Fibroblast of pulmonary artery (primary cell): ENCODE data around the gene CR1L.
"Not testable (repeated sequence)": the region's sequence is repeated elsewhere in the genome, so short reads cannot be mapped to it uniquely, and the experiment has no call there.

Source experiments
- DNase-seq: peaks from one replicate; pipeline ENCODE4 v3.0.0-alpha.2; 2010; ENCODE audit warnings: low read depth
- H3K4me3 ChIP-seq: replicated peaks from 2 replicates; pipeline ENCODE4 v1.5.1; 2011; ENCODE audit warnings: low read depth, mild to moderate bottlenecking, control low read depth, low read length, moderate library complexity
- TF ChIP-seq, protein P1 (sequence below): IDR thresholded peaks from 2 replicates; pipeline ENCODE4 v1.5.1; 2011; ENCODE audit warnings: mild to moderate bottlenecking, control low read depth, low read length, inconsistent platforms; ENCODE audit errors: missing control alignments

Gene CR1L

DNA sequence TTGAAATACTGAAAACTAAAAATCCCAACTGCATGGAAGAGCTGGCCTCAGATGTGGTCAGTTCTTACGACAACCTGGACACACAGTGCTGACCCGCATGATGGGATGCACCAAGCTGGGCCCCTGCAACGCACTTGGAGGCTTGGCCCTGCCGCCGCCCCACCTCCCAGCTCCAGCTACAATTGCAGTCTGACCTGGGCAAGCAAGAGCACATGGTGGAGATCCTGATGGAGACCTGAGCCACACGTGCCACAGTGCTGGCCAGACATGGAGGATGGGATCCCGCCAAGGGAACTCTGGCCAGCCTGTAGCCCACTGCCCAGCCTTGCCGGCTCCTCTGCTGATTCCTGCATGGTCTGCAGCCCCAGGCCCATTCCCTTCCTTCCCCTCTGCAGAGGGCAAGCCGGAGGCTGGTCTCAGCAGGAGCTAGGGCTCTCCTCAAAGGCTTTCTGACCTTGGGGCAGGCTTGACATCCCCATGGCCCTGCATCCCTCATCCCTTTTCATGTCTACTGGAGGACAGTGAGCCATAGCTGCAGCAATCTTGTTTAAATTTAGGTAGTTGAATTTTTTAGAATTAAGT lies 14.1 kb downstream of the CR1L start:
- no peak for DNase-seq
- H3K4me3 ChIP-seq, result no peak overlapping the region
- TF ChIP-seq, protein P1, sequence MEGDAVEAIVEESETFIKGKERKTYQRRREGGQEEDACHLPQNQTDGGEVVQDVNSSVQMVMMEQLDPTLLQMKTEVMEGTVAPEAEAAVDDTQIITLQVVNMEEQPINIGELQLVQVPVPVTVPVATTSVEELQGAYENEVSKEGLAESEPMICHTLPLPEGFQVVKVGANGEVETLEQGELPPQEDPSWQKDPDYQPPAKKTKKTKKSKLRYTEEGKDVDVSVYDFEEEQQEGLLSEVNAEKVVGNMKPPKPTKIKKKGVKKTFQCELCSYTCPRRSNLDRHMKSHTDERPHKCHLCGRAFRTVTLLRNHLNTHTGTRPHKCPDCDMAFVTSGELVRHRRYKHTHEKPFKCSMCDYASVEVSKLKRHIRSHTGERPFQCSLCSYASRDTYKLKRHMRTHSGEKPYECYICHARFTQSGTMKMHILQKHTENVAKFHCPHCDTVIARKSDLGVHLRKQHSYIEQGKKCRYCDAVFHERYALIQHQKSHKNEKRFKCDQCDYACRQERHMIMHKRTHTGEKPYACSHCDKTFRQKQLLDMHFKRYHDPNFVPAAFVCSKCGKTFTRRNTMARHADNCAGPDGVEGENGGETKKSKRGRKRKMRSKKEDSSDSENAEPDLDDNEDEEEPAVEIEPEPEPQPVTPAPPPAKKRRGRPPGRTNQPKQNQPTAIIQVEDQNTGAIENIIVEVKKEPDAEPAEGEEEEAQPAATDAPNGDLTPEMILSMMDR, result no peak

DNA sequence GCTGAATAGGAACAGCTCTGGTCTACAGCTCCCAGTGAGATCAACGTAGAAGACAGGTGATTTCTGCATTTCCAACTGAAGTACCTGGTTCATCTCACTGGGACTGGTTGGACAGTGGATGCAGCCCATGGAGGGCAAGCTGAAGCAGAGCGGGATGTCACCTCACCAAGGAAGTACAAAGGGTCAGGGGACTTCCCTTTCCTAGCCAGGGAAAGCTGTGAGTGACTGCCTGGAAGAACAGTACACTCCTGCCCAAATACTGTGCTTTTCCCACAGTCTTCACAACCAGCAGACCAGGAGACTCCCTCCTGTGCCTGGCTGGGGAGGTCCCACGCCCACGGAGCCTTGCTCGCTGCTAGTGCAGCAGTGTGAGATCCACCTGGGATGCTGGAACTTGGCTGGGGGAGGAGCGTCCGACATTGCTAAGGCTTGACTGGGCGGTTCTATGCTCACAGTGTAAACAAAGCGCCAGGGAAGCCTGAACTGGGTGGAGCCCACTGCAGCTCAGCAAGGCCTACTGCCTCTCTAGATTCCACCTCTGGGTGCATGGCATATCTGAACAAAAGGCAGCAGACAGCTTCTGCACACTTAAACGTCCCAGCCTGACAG lies 14.7 kb downstream of the CR1L start:
- TF ChIP-seq, protein P1, result no peak
- H3K4me3 ChIP-seq, result no peak overlapping the region
- DNase-seq, result no peak

DNA sequence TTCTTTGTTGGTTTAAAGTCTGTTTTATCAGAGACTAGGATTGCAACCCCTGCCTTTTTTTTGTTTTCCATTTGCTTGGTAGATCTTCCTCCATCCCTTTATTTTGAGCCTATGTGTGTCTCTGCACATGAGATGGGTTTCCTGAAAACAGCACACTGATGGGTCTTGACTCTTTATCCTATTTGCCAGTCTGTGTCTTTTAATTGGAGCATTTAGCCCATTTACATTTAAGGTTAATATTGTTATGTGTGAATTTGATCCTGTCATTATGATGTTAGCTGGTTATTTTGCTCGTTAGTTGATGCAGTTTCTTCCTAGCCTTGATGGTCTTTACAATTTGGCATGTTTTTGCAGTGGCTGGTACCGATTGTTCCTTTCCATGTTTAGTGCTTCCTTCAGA lies 16.5 kb downstream of the CR1L start:
- not testable (repeated sequence) for H3K4me3 ChIP-seq, DNase-seq

GRCh38 chr1:207666342-207666741 lies 21.4 kb downstream of the CR1L start:
- TF ChIP-seq, protein P1, result no peak
- H3K4me3 ChIP-seq, result no peak overlapping the region
- no peak for DNase-seq

DNA sequence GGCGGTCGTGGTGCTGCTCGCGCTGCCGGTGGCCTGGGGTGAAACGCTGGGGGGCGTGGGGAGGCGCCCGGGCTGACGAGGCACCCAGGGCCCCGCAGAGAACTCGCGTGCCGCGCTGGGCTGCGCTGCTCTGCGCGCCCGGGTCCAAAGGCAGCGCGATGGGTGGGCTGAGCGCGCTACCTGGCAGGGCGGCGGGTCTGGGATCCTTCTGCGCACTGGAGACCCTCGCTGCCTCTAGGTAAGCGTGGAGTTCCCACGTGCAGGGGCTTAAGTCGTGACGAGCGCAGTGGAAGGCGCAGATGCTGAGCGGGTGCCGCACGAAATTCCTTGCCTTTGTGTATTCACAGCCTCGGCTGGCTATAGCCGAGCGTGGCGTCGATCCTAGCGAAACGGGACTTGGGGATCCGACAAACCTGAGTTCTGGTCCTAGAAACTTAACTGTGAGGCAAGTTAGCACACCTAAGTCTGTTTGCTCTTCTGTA lies 24.6 kb downstream of the CR1L start:
- TF ChIP-seq, protein P1, result no peak
- no peak overlapping the region for H3K4me3 ChIP-seq
- DNase-seq, result no peak

DNA sequence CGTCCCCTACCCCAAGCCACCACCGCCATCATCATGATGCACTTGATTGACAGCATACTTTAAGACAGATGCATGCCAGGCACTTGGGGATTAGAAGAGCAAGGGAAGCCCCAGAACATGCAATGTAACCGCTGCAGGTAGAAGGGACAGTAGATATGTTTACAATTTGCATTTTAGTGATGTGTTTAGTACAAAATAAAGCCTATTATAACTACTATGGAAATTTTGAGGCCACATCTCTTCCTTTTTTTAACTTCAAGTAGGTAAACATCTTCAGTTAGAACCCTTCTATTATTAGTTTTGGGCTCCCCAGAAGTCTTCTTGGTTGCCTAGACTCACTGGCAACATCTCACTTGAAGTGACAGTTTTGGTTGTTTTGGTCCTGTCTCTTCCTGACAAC lies 25.3 kb downstream of the CR1L start:
- no peak for DNase-seq
- no peak overlapping the region for H3K4me3 ChIP-seq
- TF ChIP-seq, protein P1, result no peak

DNA sequence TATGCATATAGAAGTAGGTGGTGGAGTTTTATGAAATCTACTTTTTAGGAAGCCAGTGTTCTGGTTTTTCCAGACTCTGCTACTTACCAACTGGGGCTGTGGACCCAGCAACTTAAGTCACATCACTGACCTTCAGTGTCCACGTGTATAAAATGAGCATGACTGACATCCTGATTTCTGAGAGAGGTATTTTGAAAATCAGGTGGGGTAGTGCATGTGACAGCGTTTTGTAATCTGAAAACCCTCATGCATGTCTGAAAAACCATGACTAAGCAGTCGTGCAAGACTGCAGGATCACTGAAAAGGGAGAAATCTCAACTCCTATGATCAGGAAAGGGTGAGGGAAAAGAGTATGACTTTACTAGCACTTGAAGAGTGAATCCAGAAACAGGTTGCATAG lies 26.1 kb downstream of the CR1L start:
- TF ChIP-seq, protein P1, result no peak
- DNase-seq, result no peak
- no peak overlapping the region for H3K4me3 ChIP-seq
